SU-DHL-6 (cell line): Measurements from ENCODE around the gene CCR5AS.

Source experiments
- H2AFZ ChIP-seq: fragments of 200-600 bp; sonication (generic); 2 replicates; pipeline ENCODE4 v1.6.1; 2014; ENCODE audit warnings: low read depth, mild to moderate bottlenecking, moderate library complexity, mixed read lengths, antibody characterized with exemption, low read length; ENCODE audit not compliant: severe bottlenecking
- H3F3A ChIP-seq: fragments of 200-600 bp; shearing (Covaris generic); 2 replicates; pipeline ENCODE4 v1.6.0; 2016; ENCODE audit warnings: antibody characterized with exemption, mild to moderate bottlenecking; ENCODE audit not compliant: insufficient read depth
- H3K27ac ChIP-seq: fragments of 200-600 bp; sonication (generic); 2 replicates; pipeline ENCODE4 v1.5.1; 2016; ENCODE audit warnings: low read depth, mild to moderate bottlenecking, low read length, moderate library complexity, mixed read lengths
- H3K27me3 ChIP-seq: fragments of 200-600 bp; sonication (generic), shearing (Covaris generic); 2 replicates; pipeline ENCODE4 v1.6.0; 2014; ENCODE audit warnings: mild to moderate bottlenecking, low read length
- H3K36me3 ChIP-seq: fragments of 200-600 bp; sonication (generic); 2 replicates; pipeline ENCODE4 v1.6.1; 2014; ENCODE audit warnings: mild to moderate bottlenecking, low read length, mixed read lengths
- H3K4me2 ChIP-seq: fragments of 300-600, 200-600 bp; shearing (Covaris generic), sonication (generic); 2 replicates; pipeline ENCODE4 v1.6.0; 2014; ENCODE audit warnings: low read length, low read depth, mild to moderate bottlenecking; ENCODE audit not compliant: poor library complexity, severe bottlenecking
- H3K4me3 ChIP-seq: fragments of 200-600 bp; sonication (generic); 2 replicates; pipeline ENCODE4 v1.5.1; 2014; ENCODE audit warnings: antibody characterized with exemption, low read length, mild to moderate bottlenecking, mixed read lengths; ENCODE audit not compliant: insufficient read depth, poor library complexity, severe bottlenecking
- H3K79me2 ChIP-seq: fragments of 200-600 bp; sonication (generic); 2 replicates; pipeline ENCODE4 v1.6.1; 2014; ENCODE audit warnings: mild to moderate bottlenecking, low read length, moderate library complexity; ENCODE audit not compliant: insufficient read depth
- H3K9ac ChIP-seq: fragments of 200-600 bp; sonication (generic); 2 replicates; pipeline ENCODE4 v1.7.0; 2014; ENCODE audit warnings: mild to moderate bottlenecking, low read length
- H3K9me2 ChIP-seq: fragments of 200-600 bp; sonication (generic); replicated peaks from 2 replicates; pipeline ENCODE4 v1.6.1; 2014; ENCODE audit warnings: low read length; ENCODE audit not compliant: insufficient read depth
- H3K9me3 ChIP-seq: fragments of 200-600 bp; sonication (generic); 2 replicates; pipeline ENCODE4 v1.6.1; 2014; ENCODE audit warnings: low read length, mixed read lengths; ENCODE audit not compliant: insufficient read depth
- H4K20me1 ChIP-seq: fragments of 200-600 bp; sonication (generic); 2 replicates; pipeline ENCODE4 v1.6.1; 2014; ENCODE audit warnings: low read depth, mild to moderate bottlenecking, antibody characterized with exemption, low read length, moderate library complexity, mixed read lengths
- CTCF ChIP-seq: fragments of 200-600 bp; sonication (generic); IDR thresholded peaks from one replicate; pipeline ENCODE4 v1.5.1; 2017; ENCODE audit warnings: antibody characterized with exemption, mild to moderate bottlenecking, low read length, moderate library complexity; ENCODE audit not compliant: insufficient read depth, poor library complexity, severe bottlenecking
- EZH2phosphoT487 ChIP-seq: fragments of 200-600 bp; sonication (generic), shearing (Covaris generic); conservative IDR thresholded peaks from 2 replicates; pipeline ENCODE4 v1.6.1; 2018; ENCODE audit warnings: mild to moderate bottlenecking, antibody characterized with exemption, low read length, moderate library complexity, mixed read lengths

The CCR5AS gene

GRCh38 chr3:46325645-46326300 is 81.1 kb downstream of the CCR5AS start:
- H3K4me2 ChIP-seq = no peak overlapping the region
- H3K4me3 ChIP-seq = no peak overlapping the region
- H3K27ac ChIP-seq = no peak overlapping the region
- H2AFZ ChIP-seq = no peak overlapping the region
- no peaks in the 10 kb centered on the region for H3K36me3 ChIP-seq
- H3F3A ChIP-seq = no peaks in the 10 kb centered on the region
- H3K79me2 ChIP-seq = no peaks in the 10 kb centered on the region
- no peaks in the 10 kb centered on the region for H3K9me3 ChIP-seq
- no peak overlapping the region for H3K9ac ChIP-seq
- H3K27me3 ChIP-seq = no peaks in the 10 kb centered on the region
- no peaks in the 10 kb centered on the region for H3K9me2 ChIP-seq
- H4K20me1 ChIP-seq = no peaks in the 10 kb centered on the region
- TF ChIP-seq EZH2phosphoT487 = no peak
- TF ChIP-seq CTCF = no peak

- Histone ChIP-seq H3K9me3 (no peaks in the 10 kb centered on the region), H3K27ac (no peak overlapping the region), H3K79me2 (no peaks in the 10 kb centered on the region), H3F3A (no peaks in the 10 kb centered on the region), H3K4me2 (no peak overlapping the region), H3K36me3 (no peaks in the 10 kb centered on the region), H2AFZ (no peak overlapping the region), H3K9me2 (no peaks in the 10 kb centered on the region), H3K9ac (no peak overlapping the region), H3K27me3 (no peaks in the 10 kb centered on the region), H3K4me3 (no peak overlapping the region), H4K20me1 (no peaks in the 10 kb centered on the region)
- no peak for TF ChIP-seq EZH2phosphoT487
These were observed 82.8 kb downstream of the CCR5AS start for GRCh38 chr3:46324036-46324435.

GRCh38 chr3:46321461-46322104 is 85.3 kb downstream of the CCR5AS start:
- Histone ChIP-seq H3K27ac (no peak overlapping the region), H3K4me2 (no peak overlapping the region), H3K36me3 (no peaks in the 10 kb centered on the region), H4K20me1 (no peaks in the 10 kb centered on the region), H3K27me3 (no peaks in the 10 kb centered on the region), H3F3A (no peaks in the 10 kb centered on the region), H3K9me2 (no peaks in the 10 kb centered on the region), H3K9ac (no peak overlapping the region), H3K79me2 (no peaks in the 10 kb centered on the region), H3K4me3 (no peak overlapping the region), H2AFZ (no peak overlapping the region), H3K9me3 (no peaks in the 10 kb centered on the region)
- TF ChIP-seq CTCF (no peak), EZH2phosphoT487 (no peak)
